NOMO-1 treated with DMSO at 0.1 percent for 48 hours (cell line): ENCODE measurements around the gene TBRG1.
A peak's percentile ranks its signal among the peaks of the same experiment; 100 is the strongest.

Experiments used
- DNase-seq: peaks from one replicate; lab custom pipeline; 2025; ENCODE audit not compliant: unreplicated experiment; lab: John Stamatoyannopoulos, UW

Gene TBRG1

DNA sequence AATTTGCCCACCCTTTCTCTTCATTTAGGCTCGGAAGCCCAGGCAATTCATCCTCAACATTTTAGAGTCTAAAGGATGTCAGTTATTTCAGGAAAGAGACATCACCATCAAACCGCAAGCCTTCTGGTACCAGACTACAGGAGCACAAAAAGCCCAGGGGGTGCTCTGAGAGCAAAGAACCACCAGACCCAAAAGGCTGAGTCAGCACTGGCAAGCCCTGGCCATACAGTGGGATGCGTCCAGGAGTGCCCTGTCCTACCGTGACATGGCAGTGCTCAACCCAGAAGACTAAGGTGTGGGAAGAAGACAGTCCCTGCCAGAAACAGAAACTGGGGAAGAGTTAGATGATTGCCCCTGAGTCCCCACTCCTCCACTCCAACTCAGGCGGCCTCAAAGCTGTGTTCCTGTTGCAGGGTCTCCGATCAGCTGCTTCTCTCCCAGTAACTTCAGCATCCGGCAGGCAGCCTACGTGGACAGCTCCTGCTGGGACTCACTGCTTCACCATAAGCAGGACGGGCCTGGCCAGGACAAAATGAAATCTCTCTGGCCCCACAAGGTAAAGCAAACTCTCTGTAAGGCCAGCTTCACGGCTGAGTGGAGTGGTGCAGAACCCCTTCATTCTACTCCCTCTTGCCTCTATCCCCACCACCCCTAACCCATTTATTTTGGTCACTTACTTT, 10.0 kb upstream of the TBRG1 start:
- no peak for DNase-seq

GRCh38 chr11:124618863-124619262, 3.8 kb upstream of the TBRG1 start:
- DNase-seq, result no peak

DNA sequence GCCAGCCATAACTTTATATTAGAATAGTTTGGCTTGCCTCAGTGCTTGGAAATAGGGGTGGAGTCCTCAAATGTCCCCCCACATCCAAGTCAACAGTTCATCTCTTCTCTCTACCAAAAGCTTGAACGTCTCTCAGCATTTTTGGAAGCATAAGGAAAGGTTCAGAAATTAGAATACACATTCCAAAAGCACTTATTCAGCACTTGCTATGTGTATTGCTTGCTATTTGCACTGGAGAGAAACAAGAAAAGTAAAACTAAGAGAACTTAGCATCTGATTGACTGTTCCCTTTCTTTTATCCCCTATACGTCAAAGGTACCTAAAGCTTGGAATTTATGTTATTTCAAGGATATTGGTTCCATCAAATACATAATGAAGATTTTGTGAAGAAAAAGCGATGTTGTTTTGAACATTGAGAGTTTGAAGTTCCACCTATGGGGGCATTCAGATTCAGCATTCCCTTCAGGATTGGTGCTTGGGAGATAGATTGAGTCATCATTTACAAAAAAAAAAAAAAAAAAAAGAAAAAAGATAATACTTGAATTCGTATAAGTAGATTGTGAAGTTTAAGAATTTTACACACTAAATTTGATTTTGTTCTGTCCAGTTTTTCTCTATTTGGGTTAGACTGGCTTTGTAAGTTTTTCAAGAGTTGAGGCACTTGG, 1.3 kb downstream of the TBRG1 start:
- DNase-seq, result no peak

- DNase-seq, result no peak
These were observed 3.0 kb downstream of the TBRG1 start for GRCh38 chr11:124625504-124626168.

DNA sequence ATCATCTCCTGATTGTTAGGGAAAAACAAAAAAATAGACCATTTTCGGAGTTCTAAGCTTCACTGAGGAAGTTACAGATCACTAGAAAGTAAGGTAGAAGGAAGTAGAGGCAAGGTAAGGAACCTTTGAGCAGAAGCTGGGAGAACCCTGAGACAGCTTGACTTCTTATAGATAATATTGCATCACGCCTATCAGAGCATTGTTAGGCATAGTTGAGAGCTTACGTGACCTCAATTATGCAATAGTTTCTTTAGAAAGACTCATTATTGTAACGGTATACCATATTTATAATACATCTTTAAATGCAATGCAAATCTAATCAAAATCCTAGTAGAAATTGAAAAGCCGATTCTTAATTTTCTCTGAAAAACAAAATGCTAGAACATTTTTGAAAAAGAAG, 4.9 kb downstream of the TBRG1 start:
- DNase-seq, result peak; percentile 65

DNA sequence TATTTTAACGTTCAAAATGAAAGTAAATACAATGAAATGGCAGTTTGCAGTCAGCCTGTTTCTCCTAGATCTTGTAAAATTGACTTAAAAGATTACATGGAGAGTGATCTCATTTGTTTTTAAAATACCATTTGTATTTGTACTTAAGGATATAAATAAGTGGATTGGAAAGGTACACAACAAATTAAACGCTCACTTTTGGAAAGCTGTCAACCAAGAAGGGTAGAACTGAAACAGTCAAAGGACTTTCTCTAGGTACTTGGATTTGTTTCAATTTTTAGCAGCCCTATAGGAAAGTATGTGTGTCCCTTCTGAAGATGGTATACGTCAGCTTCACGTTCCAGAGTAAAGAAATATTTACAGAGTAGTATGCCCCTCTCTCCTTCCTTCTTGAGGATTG, 7.3 kb downstream of the TBRG1 start:
- no peak for DNase-seq

GRCh38 chr11:124633355-124633754, 10.7 kb downstream of the TBRG1 start:
- no peak for DNase-seq

DNA sequence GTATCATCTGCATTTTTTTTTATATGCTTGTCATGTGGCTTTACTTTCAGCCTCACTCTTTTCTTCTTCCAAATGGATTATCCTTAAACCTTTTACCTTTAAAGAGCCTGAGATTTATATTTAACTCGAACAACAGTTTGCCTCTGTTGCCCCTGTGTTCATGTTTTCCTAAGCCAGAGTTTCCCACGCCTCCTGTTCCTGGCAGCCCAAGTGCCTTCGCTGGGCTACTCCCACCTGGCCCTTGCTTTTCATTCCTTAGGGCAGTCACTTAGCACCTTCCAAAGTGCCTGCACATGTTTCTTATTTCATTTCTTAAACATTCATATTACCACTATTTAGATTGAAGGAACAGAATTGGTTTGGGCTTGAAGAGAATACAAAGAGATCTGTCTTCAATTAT, 13.3 kb downstream of the TBRG1 start:
- DNase-seq, result no peak

GRCh38 chr11:124638500-124638899, 15.8 kb downstream of the TBRG1 start:
- DNase-seq, result no peak

- DNase-seq, result no peak
These were observed 16.5 kb downstream of the TBRG1 start for GRCh38 chr11:124639186-124639585.

DNA sequence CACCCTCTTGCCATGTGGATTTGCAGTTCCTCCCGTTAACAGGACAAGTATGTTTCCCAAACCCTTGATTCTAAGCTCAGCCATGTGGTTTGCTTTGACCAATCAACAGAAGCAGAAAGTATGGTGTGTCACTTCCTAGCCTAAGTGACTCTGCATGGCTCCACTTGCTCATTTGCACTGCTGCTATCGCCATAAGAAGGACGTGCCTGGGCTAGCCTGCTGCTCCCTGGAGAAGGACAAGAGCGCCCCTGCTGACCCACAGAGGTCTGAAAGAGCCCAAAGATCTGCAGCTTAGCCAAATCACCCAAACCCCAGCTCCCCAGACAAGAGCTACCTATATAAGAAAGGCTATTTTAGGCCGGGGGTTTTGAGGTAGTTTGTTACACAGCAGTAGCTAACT, 18.0 kb downstream of the TBRG1 start:
- DNase-seq, result no peak

DNA sequence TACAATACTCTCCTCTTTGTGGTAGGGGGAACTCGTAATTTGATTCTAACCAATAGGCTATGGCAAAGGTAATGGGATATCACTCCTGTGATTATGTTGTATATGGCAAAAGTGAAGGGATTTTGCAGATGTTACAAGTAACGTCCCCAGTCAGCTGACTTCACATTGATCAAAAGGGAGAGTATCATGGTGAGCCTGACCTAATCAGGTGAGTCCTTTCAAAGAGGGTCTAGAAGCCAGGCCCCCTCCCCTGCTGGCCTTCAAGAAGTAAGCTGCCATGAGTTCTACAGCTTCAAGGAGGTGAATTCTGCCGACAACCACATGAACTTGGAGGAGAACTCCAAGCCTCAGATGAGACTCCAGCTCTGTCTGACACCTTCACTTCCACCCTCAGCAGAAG, 20.0 kb downstream of the TBRG1 start:
- DNase-seq, result no peak

GRCh38 chr11:124643042-124643604, 20.5 kb downstream of the TBRG1 start:
- no peak for DNase-seq

GRCh38 chr11:124643605-124644425, 21.2 kb downstream of the TBRG1 start:
- DNase-seq, result no peak

DNA sequence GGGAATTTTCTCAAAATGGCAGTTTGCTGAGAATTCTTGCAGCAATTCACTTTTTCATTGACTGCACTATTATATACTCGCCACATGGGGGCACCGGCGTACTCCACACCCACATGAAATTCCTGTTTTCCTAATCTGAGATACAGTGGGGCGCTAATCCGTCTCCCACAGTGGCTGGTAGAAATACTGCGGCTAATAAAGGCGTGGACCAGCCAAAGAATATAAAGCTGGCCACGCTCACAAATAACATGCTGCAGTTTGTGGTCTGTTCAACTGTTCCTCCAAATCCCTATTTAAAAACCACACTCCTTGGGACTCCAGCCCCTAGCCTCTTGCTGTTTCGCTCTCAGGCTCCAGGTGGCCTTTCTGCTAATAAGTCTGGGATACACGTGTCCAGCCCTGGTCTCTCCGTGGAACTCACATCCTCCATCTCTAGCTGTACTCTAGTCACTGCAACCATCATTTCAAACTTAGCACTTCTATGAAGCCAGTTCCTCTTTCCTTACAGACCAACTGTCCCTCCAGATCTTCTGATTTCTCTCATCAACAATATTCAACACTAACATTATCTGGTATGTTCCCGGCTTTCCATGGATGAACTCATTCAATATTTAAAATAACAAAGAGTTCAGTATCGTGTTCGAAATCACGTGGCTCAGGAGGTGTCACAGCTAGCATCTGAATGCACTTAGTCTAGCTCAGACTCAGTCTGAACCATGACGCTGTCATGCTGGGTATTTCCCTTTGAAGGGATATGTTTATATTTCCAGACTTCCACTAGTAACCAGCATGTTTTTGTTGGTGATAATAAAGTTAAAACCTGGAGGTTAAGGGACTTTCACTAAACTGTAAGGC, 22.0 kb downstream of the TBRG1 start:
- peak; percentile 35 for DNase-seq

GRCh38 chr11:124646148-124646547, 23.5 kb downstream of the TBRG1 start:
- no peak for DNase-seq

DNA sequence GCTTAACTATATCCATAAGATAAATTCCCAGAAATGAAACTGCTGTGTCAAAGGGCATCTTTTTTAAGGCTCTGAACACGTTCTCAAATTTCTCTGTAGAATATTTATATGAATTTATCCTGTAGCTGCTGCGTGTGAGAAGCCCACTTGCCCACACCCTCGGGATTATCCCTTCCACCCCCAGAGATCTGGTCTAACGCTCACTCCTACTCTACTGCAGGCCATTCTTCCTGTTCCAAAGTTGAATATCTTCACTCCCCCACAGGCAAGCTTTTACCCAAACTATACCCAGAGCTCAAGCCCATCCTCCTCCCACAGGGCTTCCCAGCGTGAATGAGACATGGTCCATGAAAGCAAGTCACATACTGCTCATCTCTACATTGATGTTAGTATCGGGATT, 25.9 kb downstream of the TBRG1 start:
- DNase-seq, result no peak

GRCh38 chr11:124656774-124657630, 34.3 kb downstream of the TBRG1 start:
- no peak for DNase-seq

DNA sequence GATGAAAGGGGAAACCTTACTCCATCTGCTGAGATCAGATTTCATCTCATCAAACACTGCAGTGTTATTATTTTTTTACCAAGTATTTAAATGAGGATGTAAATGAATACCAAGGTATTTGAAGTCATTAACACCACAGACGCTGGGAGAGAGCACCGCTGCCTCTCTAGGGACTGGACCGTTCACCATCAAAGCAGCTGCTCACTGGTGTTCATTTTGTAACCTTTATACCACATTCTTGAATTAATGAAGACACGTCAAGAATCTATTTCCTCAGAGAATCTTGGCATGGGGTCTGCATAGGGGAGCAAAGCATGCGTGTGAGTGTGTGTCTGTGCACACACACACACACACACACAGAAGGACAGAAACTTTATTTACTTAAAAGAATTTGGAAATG, 35.2 kb downstream of the TBRG1 start:
- no peak for DNase-seq
